ENCODE data around the gene EIF1AD. TPM values are rescaled to one million over a fixed set of nuclear protein-coding genes. Genes with fewer than 3 reads are reported as not detected.

EIF1AD gene
- total RNA-seq, 1 experiment from 2014 or later, result 55.2 TPM

DNA sequence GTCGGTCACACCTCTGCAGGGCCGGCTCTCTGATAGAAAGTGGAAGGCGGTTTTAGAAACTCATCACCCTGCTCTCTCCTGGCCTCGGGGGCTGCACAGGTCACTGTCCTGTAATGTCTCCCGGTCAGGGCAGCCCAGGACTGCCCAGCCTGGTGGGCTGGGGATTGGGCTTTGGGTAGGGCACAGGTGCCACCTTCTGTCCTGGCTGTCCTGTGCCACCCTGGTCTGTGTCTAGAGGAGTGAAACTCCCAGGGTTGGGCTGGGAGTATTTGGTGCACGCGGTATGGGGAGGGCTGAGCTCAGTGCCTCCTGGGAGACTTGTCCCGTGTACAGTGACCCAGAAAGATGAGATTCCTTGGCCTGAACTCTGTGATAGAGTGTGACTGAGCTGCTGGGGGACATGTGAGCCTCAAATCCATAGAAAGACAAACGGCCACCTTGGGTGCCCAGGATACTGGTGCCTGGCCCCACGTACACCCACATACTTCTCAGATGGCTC is 22.6 kb downstream of the EIF1AD start:
- no peak overlapping the region for H2AFZ ChIP-seq
- TF ChIP-seq CTCF (conservative IDR thresholded peaks at IDR 0.05) (no peak), EZH2 (IDR thresholded peaks at IDR 0.05; ENCODE audit: low read depth) (no peak)
- no peaks in the 10 kb centered on the region for H3K9me3 ChIP-seq (ENCODE audit: insufficient read depth, low read depth)
- H3K9me2 ChIP-seq (ENCODE audit: insufficient read depth), result no peaks in the 10 kb centered on the region
- H3F3A ChIP-seq (ENCODE audit: insufficient read depth, low read depth), result peaks cover 28% of the 10 kb centered on the region; the same call in 1 of the 2 replicates
- no TSS peak for BruUV-seq (replicated peaks)
- DNase-seq, result no peak
- H3K36me3 ChIP-seq (ENCODE audit: low read depth), result peaks cover 10% of the 10 kb centered on the region; the same call in 1 of the 2 replicates
- intact Hi-C loops (cut with micrococcal nuclease; ENCODE audit: unreplicated experiment), result no loop called here
- POLR2A ChIA-PET (ENCODE audit: unreplicated experiment), result interaction anchor here (0.6 to 0.7 kb wide), 3 partner anchors 56 to 121 kb away, joined by 3 to 8 read pairs (median 4); no protein-coding TSS in a partner anchor
- H4K20me1 ChIP-seq (ENCODE audit: insufficient read depth), result peaks cover 12% of the 10 kb centered on the region; the same call in 1 of the 2 replicates
- CTCF ChIA-PET, result interaction anchor here (0.6 kb wide), 1 partner anchor 268 kb away, joined by 10 read pairs; no protein-coding TSS in a partner anchor
- H3K79me2 ChIP-seq (ENCODE audit: low read depth), result no peaks in the 10 kb centered on the region
- H3K27ac ChIP-seq, result no peak overlapping the region
- H3K4me2 ChIP-seq, result no peak overlapping the region
- no peaks in the 10 kb centered on the region for H3K27me3 ChIP-seq (ENCODE audit: insufficient read depth, low read depth)
- H3K4me1 ChIP-seq (replicated peaks; ENCODE audit: insufficient read depth), result no peaks in the 10 kb centered on the region
- no peak overlapping the region for H3K4me3 ChIP-seq

- ChIA-PET CTCF (interaction anchor here (0.6 kb wide), 1 partner anchor 267 kb away, joined by 10 read pairs; no protein-coding TSS in a partner anchor), POLR2A (ENCODE audit: unreplicated experiment) (interaction anchor here (0.6 to 0.7 kb wide), 3 partner anchors 56 to 120 kb away, joined by 3 to 8 read pairs (median 4); no protein-coding TSS in a partner anchor)
- no peak for DNase-seq
- peaks cover 30% of the 10 kb centered on the region; the same call in 1 of the 2 replicates for H3F3A ChIP-seq (ENCODE audit: insufficient read depth, low read depth)
- TF ChIP-seq CTCF (conservative IDR thresholded peaks at IDR 0.05), result no peak
- no peak for TF ChIP-seq EZH2 (IDR thresholded peaks at IDR 0.05; ENCODE audit: low read depth)
- H3K4me1 ChIP-seq (replicated peaks; ENCODE audit: insufficient read depth), result no peaks in the 10 kb centered on the region
- no peaks in the 10 kb centered on the region for H3K9me3 ChIP-seq (ENCODE audit: insufficient read depth, low read depth)
- intact Hi-C loops (cut with micrococcal nuclease; ENCODE audit: unreplicated experiment), result no loop called here
- no peak overlapping the region for H3K4me3 ChIP-seq
- no peak overlapping the region for H3K4me2 ChIP-seq
- H4K20me1 ChIP-seq (ENCODE audit: insufficient read depth), result peaks cover 14% of the 10 kb centered on the region; the same call in 1 of the 2 replicates
- H3K36me3 ChIP-seq (ENCODE audit: low read depth), result peaks cover 13% of the 10 kb centered on the region
- H2AFZ ChIP-seq, result no peak overlapping the region
- H3K27ac ChIP-seq, result no peak overlapping the region
- H3K27me3 ChIP-seq (ENCODE audit: insufficient read depth, low read depth), result no peaks in the 10 kb centered on the region
- no peaks in the 10 kb centered on the region for H3K9me2 ChIP-seq (ENCODE audit: insufficient read depth)
- BruUV-seq (replicated peaks), result no TSS peak
- no peaks in the 10 kb centered on the region for H3K79me2 ChIP-seq (ENCODE audit: low read depth)
Measured at GRCh38 chr11:65978391-65979238, 23.3 kb downstream of the EIF1AD start.

- no peak overlapping the region for H3K27ac ChIP-seq
- TF ChIP-seq EZH2 (IDR thresholded peaks at IDR 0.05; ENCODE audit: low read depth) (no peak), CTCF (conservative IDR thresholded peaks at IDR 0.05) (no peak)
- H3K79me2 ChIP-seq (ENCODE audit: low read depth), result no peaks in the 10 kb centered on the region
- no peak overlapping the region for H3K4me2 ChIP-seq
- H3K4me3 ChIP-seq, result no peak overlapping the region
- peaks cover 16% of the 10 kb centered on the region; the same call in 1 of the 2 replicates for H4K20me1 ChIP-seq (ENCODE audit: insufficient read depth)
- no peak for DNase-seq
- peaks cover 32% of the 10 kb centered on the region for H3F3A ChIP-seq (ENCODE audit: insufficient read depth, low read depth)
- no peaks in the 10 kb centered on the region for H3K4me1 ChIP-seq (replicated peaks; ENCODE audit: insufficient read depth)
- H3K9me3 ChIP-seq (ENCODE audit: insufficient read depth, low read depth), result no peaks in the 10 kb centered on the region
- ChIA-PET POLR2A (ENCODE audit: unreplicated experiment) (no interaction called here), CTCF (no interaction called here)
- BruUV-seq (replicated peaks), result no TSS peak
- peaks cover 20% of the 10 kb centered on the region for H3K36me3 ChIP-seq (ENCODE audit: low read depth)
- intact Hi-C loops (cut with micrococcal nuclease; ENCODE audit: unreplicated experiment), result no loop called here
- H2AFZ ChIP-seq, result no peak overlapping the region
- no peaks in the 10 kb centered on the region for H3K9me2 ChIP-seq (ENCODE audit: insufficient read depth)
- no peaks in the 10 kb centered on the region for H3K27me3 ChIP-seq (ENCODE audit: insufficient read depth, low read depth)
Measured at GRCh38 chr11:65977621-65978390, 24.2 kb downstream of the EIF1AD start.

All from PC-9 (cell line).